B cell (primary cell): ENCODE data around the gene OSM. TPM values are rescaled to one million over a fixed set of nuclear protein-coding genes. Genes with fewer than 3 reads are reported as not detected.
A peak's percentile ranks its signal among the peaks of the same experiment; 100 is the strongest.

ENCODE experiments used
- ATAC-seq: fragments of 200-7000 bp; cut with Tn5 transposase; one replicate; pipeline ENCODE4 v1.10.0; 2021; ENCODE audit warnings: low read depth, mild to moderate bottlenecking, moderate number of reproducible peaks, moderate library complexity
- CTCF ChIA-PET: fragments of 350-600 bp; sonication (Branson Sonifier 250); formaldehyde crosslinking; loops from one replicate; lab custom pipeline; 2021; ENCODE audit warnings: antibody characterized with exemption, inconsistent platforms; lab: Charles Lee
- POLR2A ChIA-PET: fragments of 350-600 bp; sonication (Branson Sonifier 250); formaldehyde crosslinking; loops from one replicate; lab custom pipeline; 2021; ENCODE audit warnings: antibody characterized with exemption; lab: Charles Lee
- DNase-seq: peaks from one replicate; pipeline ENCODE4 v3.0.0; 2013
- H2AFZ ChIP-seq: 2 replicates; pipeline ENCODE4 v1.6.1; 2012; ENCODE audit warnings: mild to moderate bottlenecking, low read depth, low read length; ENCODE audit not compliant: insufficient read depth, poor library complexity, severe bottlenecking
- H3K27ac ChIP-seq, 2 donors: 1 replicate in 1 of 2; 2 replicates in 1 of 2; pipeline ENCODE4 v1.5.1; 2012 to 2013; ENCODE audit warnings: low read length in 2 of 2, mild to moderate bottlenecking in 2 of 2, moderate library complexity in 1 of 2
- H3K27me3 ChIP-seq, 4 experiments: fragments of 200-600 bp in 1 of 4; sonication (generic) in 1 of 4; replicated peaks in 1 of 4; 1 replicate in 2 of 4; 2 replicates in 2 of 4; pipeline versions ENCODE4 v1.6.1 to v1.7.0; 2013 to 2016; ENCODE audit warnings: low read length in 3 of 4, mild to moderate bottlenecking in 2 of 4, mixed read lengths in 1 of 4, moderate library complexity in 1 of 4; ENCODE audit not compliant: insufficient read depth in 4 of 4, control insufficient read depth in 3 of 4; ENCODE audit errors: control extremely low read depth in 1 of 4
- H3K36me3 ChIP-seq, 2 experiments: replicated peaks in 1 of 2; 1 replicate in 1 of 2; 2 replicates in 1 of 2; pipeline versions ENCODE4 v1.6.1 to v1.7.1; 2013; ENCODE audit warnings: low read length in 1 of 2; ENCODE audit not compliant: insufficient read depth in 2 of 2, control insufficient read depth in 1 of 2; ENCODE audit errors: control extremely low read depth in 1 of 2, extremely low read depth in 1 of 2
- H3K4me1 ChIP-seq, 2 donors: fragments of 200-600 bp in 1 of 2; sonication (generic) in 1 of 2; 1 replicate in 1 of 2; 2 replicates in 1 of 2; pipeline versions ENCODE4 v1.5.1 to v1.6.1; 2013 to 2017; ENCODE audit warnings: low read length in 2 of 2; ENCODE audit not compliant: control insufficient read depth in 2 of 2, insufficient read depth in 2 of 2
- H3K4me2 ChIP-seq: replicated peaks from 2 replicates; pipeline ENCODE3; 2012; ENCODE audit warnings: mild to moderate bottlenecking, low read depth, low read length; ENCODE audit not compliant: poor library complexity, severe bottlenecking
- H3K4me3 ChIP-seq, 5 experiments: fragments of 200-600 bp in 1 of 5; sonication (generic) in 1 of 5; 1 replicate in 3 of 5; 2 replicates in 2 of 5; pipeline versions ENCODE4 v1.5.1 to v1.7.0; 2011 to 2016; ENCODE audit warnings: low read length in 4 of 5, mild to moderate bottlenecking in 4 of 5, low read depth in 2 of 5, control low read depth in 1 of 5, moderate library complexity in 1 of 5; ENCODE audit not compliant: insufficient read depth in 1 of 5; ENCODE audit errors: control extremely low read depth in 1 of 5, extremely low read depth in 1 of 5
- H3K79me2 ChIP-seq: fragments of 200-600 bp; sonication (generic); one replicate; pipeline ENCODE4 v1.6.0; 2016; ENCODE audit warnings: low read length; ENCODE audit not compliant: control insufficient read depth, insufficient read depth
- H3K9ac ChIP-seq: fragments of 200-600 bp; sonication (generic); 2 replicates; pipeline ENCODE4 v1.6.1; 2017; ENCODE audit warnings: mild to moderate bottlenecking, low read length, moderate library complexity
- H3K9me3 ChIP-seq, 3 donors: one replicate each; pipeline versions ENCODE4 v1.6.1 to v1.7.1; 2013; ENCODE audit warnings: low read length in 2 of 3; ENCODE audit not compliant: control insufficient read depth in 2 of 3, insufficient read depth in 1 of 3; ENCODE audit errors: control extremely low read depth in 1 of 3
- H4K20me1 ChIP-seq: 2 replicates; pipeline ENCODE4 v1.6.0; 2012; ENCODE audit warnings: mild to moderate bottlenecking, low read length; ENCODE audit not compliant: insufficient read depth, control insufficient read depth, poor library complexity, severe bottlenecking
- H3K27ac Mint-ChIP-seq: one replicate; pipeline ENCODE4 v1.8.0; 2021; ENCODE audit warnings: mixed read lengths
- H3K27me3 Mint-ChIP-seq: one replicate; pipeline ENCODE4 v1.8.0; 2021; ENCODE audit warnings: mixed read lengths
- H3K4me1 Mint-ChIP-seq: one replicate; pipeline ENCODE4 v1.8.0; 2021; ENCODE audit warnings: mixed read lengths
- H3K4me3 Mint-ChIP-seq: one replicate; pipeline ENCODE4 v1.8.0; 2021; ENCODE audit warnings: mixed read lengths
- H3K9me3 Mint-ChIP-seq: one replicate; pipeline ENCODE4 v1.8.0; 2022; ENCODE audit warnings: mixed read lengths; ENCODE audit not compliant: insufficient read depth
- CTCF ChIP-seq: fragments of 200-600 bp; IDR thresholded peaks from one replicate; pipeline ENCODE4 v1.8.0; 2022; ENCODE audit warnings: antibody characterized with exemption, mild to moderate bottlenecking
- EZH2 ChIP-seq: IDR thresholded peaks from 2 replicates; pipeline ENCODE4 v1.6.1; 2012; ENCODE audit warnings: borderline replicate concordance, low read depth, mild to moderate bottlenecking, moderate library complexity, low read length; ENCODE audit not compliant: insufficient read depth, poor library complexity, severe bottlenecking
- WGBS: methylation state at CpG from one replicate; pipeline ENCODE4 v1.1.5; 2013; ENCODE audit warnings: missing lambda C conversion rate; ENCODE audit not compliant: insufficient coverage; 5-methylcytosine and 5-hydroxymethylcytosine counted together
- intact Hi-C: fragments of 100-400 bp; cut with micrococcal nuclease; formaldehyde crosslinking; loops from one replicate; pipeline ENCODE4 v1.10.0; 2022
- polyA plus RNA-seq: library from polyadenylated mRNA; depleted of rRNA; stranded (reverse); fragments of >200 nt; gene quantifications from 2 replicates; pipeline ENCODE4 v1.2.3, GENCODE V29; 2012
- total RNA-seq, 2 donors: library from RNA; stranded (reverse); fragments of 120-200 nt in 1 of 2; gene quantifications; 1 replicate in 1 of 2; 2 replicates in 1 of 2; pipeline versions ENCODE4 v1.2.3 to v1.2.4, GENCODE V29; 2013 to 2022

The OSM gene
- total and polyA plus RNA-seq, 2 donors (not counting 1 experiment from before 2014, with no cell fraction given) = 1.8 to 12.5 TPM

GRCh38 chr22:30219668-30220278, 46.9 kb downstream of the OSM start:
- intact Hi-C loops = no loop called here
- no peak overlapping the region for H3K9ac ChIP-seq
- TF ChIP-seq EZH2 = no peak
- peak; percentile 7 for TF ChIP-seq CTCF
- peaks cover 0 to 4% (median 0%) of the 10 kb centered on the region in 3 donors for H3K9me3 ChIP-seq
- no peak for ATAC-seq
- H3K4me2 ChIP-seq = no peak overlapping the region
- no peaks in the 10 kb centered on the region for H4K20me1 ChIP-seq
- H3K4me1 ChIP-seq = peaks cover 26 to 40% of the 10 kb centered on the region in 2 donors
- peaks cover 21% of the 10 kb centered on the region for H3K4me1 Mint-ChIP-seq
- no peaks in the 10 kb centered on the region for H3K27me3 ChIP-seq
- H3K79me2 ChIP-seq = no peaks in the 10 kb centered on the region
- no peak overlapping the region for H2AFZ ChIP-seq
- no peak overlapping the region for H3K4me3 Mint-ChIP-seq
- DNase-seq = no peak
- no peaks in the 10 kb centered on the region for H3K9me3 Mint-ChIP-seq
- H3K27me3 Mint-ChIP-seq = peaks cover 18% of the 10 kb centered on the region
- POLR2A ChIA-PET = no interaction called here
- H3K36me3 ChIP-seq = no peaks in the 10 kb centered on the region
- H3K27ac ChIP-seq = no peak overlapping the region
- H3K4me3 ChIP-seq = no peak overlapping the region
- H3K27ac Mint-ChIP-seq = no peak overlapping the region
- CTCF ChIA-PET = no interaction called here

DNA sequence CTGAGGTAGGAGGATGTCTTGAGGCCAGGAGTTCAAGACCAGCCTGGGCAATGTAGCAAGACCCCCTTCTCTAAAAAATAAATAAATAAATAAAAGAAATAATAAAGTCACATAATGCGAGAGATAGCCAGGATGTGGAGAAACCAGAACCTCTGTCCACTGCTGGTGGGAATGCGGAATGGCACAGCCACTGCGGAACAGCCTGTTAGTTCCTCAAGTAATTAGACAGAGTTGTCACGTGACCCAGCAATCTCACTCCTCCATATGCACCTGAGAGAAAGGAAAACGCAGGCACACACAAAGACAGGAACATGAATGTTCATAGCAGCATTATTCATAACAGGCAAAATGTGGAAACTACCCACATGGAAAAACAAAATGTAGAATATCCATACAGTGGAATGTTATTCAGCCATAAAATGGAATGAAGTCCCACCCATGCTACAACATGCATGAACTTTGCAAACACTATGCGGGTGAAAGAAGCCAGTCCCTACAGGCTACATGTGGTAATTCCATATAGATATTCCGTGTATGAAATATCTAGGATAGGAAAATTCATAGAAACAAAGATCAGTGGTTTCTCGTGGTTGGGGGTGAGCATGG, 47.5 kb downstream of the OSM start:
- CTCF ChIA-PET = no interaction called here
- no peak overlapping the region for H3K4me3 Mint-ChIP-seq
- H3K4me1 Mint-ChIP-seq = peaks cover 21% of the 10 kb centered on the region

More for the DNA sequence above, 47.5 kb downstream of the OSM start:
- POLR2A ChIA-PET = no interaction called here
- DNase-seq = no peak
- intact Hi-C loops = no loop called here
- Histone ChIP-seq H3K27me3 (no peaks in the 10 kb centered on the region), H3K4me2 (no peak overlapping the region), H3K9me3 (peaks cover 0 to 4% (median 0%) of the 10 kb centered on the region in 3 donors), H3K4me1 (peaks cover 20 to 33% of the 10 kb centered on the region in 2 donors), H3K4me3 (no peak overlapping the region), H3K27ac (no peak overlapping the region), H3K79me2 (no peaks in the 10 kb centered on the region), H3K36me3 (no peaks in the 10 kb centered on the region), H4K20me1 (no peaks in the 10 kb centered on the region), H2AFZ (no peak overlapping the region), H3K9ac (no peak overlapping the region)
- no peak for TF ChIP-seq EZH2
- no peak for TF ChIP-seq CTCF
- H3K27ac Mint-ChIP-seq = no peak overlapping the region
- peaks cover 22% of the 10 kb centered on the region for H3K27me3 Mint-ChIP-seq
- WGBS = 100% methylated on average over 4 of the region's 8 CpGs
- no peak for ATAC-seq
- H3K9me3 Mint-ChIP-seq = no peaks in the 10 kb centered on the region
